Testis (tissue), 2 donors: ENCODE results near the gene TEX2.

Experiments used
- CTCF ChIP-seq, 3 experiments: fragments of 450-650 bp in 2 of 3; fragments of 200-600 bp in 1 of 3; sonication (generic) in 1 of 3; IDR thresholded peaks; one replicate each; pipeline ENCODE4 v1.5.1; 2016 to 2019; ENCODE audit warnings: antibody characterized with exemption in 3 of 3, mild to moderate bottlenecking in 2 of 3, moderate library complexity in 1 of 3
- POLR2A ChIP-seq: fragments of 450-650 bp; IDR thresholded peaks from one replicate; pipeline ENCODE4 v1.6.1; 2017; ENCODE audit warnings: antibody characterized with exemption, mild to moderate bottlenecking, moderate library complexity

GRCh38 chr17:64163468-64163867 is 99.6 kb downstream of the TEX2 start:
- no peak for TF ChIP-seq CTCF (IDR thresholded peaks at IDR 0.05)
- TF ChIP-seq POLR2A = no peak
